ENCODE data around the gene CA5A.
"Not testable (repeated sequence)": the region's sequence is repeated elsewhere in the genome, so short reads cannot be mapped to it uniquely, and the experiment has no call there.

Gene CA5A

DNA sequence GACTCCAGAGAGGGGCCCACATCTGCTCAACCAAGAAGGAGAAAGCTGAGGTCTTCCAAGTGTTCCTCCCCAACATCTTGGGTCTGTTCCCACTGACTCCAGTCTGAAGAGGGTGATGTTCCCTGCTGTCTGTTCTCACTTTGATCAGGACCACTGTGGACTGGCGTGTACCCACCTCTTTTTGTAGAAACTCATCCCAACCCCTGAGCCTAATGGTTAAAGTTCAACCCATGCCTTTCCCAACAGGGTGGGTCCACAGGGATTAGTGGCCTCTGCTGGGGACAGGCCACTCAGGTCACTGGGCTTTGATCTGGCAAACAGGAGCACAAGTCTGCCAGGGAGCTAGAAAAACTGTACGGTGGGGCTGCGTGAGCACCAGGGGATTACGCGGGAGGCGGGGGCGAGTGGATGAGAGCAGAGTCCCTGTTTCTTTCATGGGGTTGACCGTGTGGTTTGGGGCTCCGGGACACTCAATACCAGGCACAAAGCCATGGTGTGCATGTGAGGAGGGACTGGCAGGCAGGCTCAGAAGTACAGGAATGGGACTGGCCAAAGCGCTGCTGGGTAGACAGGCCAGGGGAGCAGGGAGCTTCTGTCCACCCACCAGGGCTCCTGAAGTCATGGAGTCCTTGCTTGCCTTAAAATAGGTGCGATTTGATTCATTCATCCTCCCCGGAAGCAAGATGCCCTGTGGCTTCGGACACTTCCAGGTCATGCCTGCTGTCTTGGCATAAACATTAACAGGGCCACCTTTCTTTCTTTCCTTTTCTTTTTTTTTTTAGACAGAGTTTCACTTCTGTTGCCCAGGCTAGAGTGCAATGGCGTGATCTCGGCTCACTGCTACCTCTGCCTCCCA, at the start of gene CA5A:
Gene CA5A, minus strand, starts transcription at position 155 of the 856 bp plus-strand sequence. Its CDS starts 79 bp downstream, at position 76.
- POLR2A ChIA-PET (ENCODE audit: low non-redundant PET): no interaction called here
- CTCF ChIA-PET: no interaction called here

DNA sequence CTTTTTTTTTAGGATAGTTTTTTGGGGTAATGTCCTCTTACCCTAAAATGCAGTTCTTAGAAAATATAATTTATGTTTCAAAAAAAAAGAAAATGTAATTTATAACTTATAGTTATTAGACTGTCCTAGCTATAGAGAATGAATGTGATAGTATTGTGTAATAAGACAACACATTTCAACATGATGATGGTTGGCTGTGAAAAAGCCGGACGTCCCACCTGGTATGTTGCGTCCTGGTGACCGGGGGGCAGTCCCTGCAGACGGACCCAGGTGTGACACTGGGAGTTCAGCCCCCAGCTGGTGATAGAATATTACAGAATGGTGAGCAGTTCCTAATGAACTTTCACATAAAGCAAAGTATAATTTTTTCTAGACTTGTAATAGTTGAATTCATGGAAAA, 49.2 kb upstream of the CA5A start:
- CTCF ChIA-PET: interaction anchor here (0.6 kb wide), 1 partner anchor 72 kb away, joined by 3 read pairs; no protein-coding TSS in a partner anchor
- DNase-seq (ENCODE audit: low spot score); POLR2A ChIA-PET (ENCODE audit: low non-redundant PET); H3K27ac ChIP-seq: not testable (repeated sequence)

More for the DNA sequence above, at the start of gene CA5A:
- no peak within 1 kb of the TSS for H3K27ac ChIP-seq
- TF ChIP-seq, protein P1, sequence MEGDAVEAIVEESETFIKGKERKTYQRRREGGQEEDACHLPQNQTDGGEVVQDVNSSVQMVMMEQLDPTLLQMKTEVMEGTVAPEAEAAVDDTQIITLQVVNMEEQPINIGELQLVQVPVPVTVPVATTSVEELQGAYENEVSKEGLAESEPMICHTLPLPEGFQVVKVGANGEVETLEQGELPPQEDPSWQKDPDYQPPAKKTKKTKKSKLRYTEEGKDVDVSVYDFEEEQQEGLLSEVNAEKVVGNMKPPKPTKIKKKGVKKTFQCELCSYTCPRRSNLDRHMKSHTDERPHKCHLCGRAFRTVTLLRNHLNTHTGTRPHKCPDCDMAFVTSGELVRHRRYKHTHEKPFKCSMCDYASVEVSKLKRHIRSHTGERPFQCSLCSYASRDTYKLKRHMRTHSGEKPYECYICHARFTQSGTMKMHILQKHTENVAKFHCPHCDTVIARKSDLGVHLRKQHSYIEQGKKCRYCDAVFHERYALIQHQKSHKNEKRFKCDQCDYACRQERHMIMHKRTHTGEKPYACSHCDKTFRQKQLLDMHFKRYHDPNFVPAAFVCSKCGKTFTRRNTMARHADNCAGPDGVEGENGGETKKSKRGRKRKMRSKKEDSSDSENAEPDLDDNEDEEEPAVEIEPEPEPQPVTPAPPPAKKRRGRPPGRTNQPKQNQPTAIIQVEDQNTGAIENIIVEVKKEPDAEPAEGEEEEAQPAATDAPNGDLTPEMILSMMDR (conservative IDR thresholded peaks at IDR 0.05; ENCODE audit: low read depth): no peak
- DNase-seq (ENCODE audit: low spot score): no peak

DNA sequence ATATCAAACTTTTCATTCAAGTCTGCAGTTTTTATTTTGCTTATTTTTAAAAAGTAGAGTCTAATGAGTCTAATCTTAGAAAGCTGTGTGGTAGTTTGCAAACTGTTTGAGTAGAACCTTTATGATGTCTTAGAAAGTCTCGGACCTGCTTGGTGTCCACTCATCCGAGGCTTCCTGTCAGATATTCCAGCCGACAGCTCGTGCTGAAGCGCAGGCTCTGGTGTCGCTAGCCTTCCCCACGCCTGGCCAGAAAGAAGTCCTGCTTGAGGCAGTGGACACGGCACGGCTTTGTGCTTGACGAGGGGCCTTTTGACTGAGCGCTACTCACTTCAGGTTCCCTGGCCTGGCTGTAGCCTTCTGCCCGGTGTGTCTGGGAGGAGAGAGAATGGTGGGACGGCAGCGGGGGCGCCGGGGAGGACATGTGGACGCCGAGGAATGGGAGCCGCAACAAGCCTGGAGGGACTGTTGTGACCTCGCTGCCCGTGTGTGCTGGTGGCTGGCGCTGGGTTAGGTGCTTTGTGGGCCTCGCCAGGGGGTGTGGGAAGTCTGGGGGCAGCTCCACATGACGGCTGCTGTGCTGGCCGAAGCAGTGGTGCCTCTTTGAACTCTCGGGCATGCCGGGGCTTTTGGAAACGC, 48.4 kb upstream of the CA5A start:
- CTCF ChIA-PET: interaction anchor here (0.6 kb wide), 1 partner anchor 73 kb away, joined by 3 read pairs; no protein-coding TSS in a partner anchor

DNA sequence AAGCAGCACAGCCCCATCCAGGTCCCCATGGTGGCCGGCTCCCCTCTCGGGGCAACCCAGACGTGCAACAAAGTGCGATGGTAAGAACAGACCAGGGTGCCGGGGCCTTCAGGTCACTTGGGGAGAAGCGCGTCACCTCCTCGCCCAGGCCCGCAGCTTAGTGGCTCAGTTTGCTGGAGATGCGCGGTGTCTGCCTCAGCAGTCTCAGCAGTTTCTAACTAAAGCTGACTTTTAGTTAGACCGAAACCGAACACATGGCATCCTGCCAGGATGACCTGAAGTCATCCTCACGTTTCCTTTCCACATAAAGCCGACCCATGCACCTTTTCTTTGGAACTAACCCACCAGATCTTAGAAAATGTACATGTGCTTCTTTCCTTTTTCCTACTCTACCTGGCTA, 47.9 kb upstream of the CA5A start:
- POLR2A ChIA-PET (ENCODE audit: low non-redundant PET); DNase-seq (ENCODE audit: low spot score); H3K27ac ChIP-seq: not testable (repeated sequence)
- CTCF ChIA-PET: interaction anchor here (0.6 to 1.1 kb wide), 3 partner anchors 451 to 470 kb away, joined by 3 to 8 read pairs (median 4); no protein-coding TSS in a partner anchor

More for the DNA sequence above, 48.4 kb upstream of the CA5A start:
- DNase-seq (ENCODE audit: low spot score): no peak
- no peak overlapping the region for H3K27ac ChIP-seq
- POLR2A ChIA-PET (ENCODE audit: low non-redundant PET): no interaction called here
- TF ChIP-seq, protein P1 (conservative IDR thresholded peaks at IDR 0.05; ENCODE audit: low read depth): no peak

DNA sequence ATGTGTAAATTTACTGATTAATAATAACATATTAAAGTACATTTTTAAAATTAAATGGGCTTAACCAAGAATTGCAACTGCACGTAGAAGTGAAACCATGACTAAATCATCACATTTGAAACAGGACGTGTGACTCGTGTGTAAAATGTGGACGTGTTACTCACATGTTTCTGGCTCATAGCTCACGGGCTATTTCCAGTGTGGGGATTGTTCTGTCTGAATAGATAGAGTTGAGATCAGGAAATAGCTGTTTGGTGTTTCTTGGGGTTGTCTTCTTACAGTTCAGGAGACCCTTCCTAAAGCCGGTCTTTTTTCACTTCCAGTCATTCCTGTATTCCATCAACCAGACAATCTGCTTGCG, 47.4 kb upstream of the CA5A start:
- H3K27ac ChIP-seq; DNase-seq (ENCODE audit: low spot score); POLR2A ChIA-PET (ENCODE audit: low non-redundant PET): not testable (repeated sequence)
- CTCF ChIA-PET: interaction anchor here (0.6 to 1.1 kb wide), 4 partner anchors 10 to 471 kb away, joined by 3 to 8 read pairs (median 5); no protein-coding TSS in a partner anchor

DNA sequence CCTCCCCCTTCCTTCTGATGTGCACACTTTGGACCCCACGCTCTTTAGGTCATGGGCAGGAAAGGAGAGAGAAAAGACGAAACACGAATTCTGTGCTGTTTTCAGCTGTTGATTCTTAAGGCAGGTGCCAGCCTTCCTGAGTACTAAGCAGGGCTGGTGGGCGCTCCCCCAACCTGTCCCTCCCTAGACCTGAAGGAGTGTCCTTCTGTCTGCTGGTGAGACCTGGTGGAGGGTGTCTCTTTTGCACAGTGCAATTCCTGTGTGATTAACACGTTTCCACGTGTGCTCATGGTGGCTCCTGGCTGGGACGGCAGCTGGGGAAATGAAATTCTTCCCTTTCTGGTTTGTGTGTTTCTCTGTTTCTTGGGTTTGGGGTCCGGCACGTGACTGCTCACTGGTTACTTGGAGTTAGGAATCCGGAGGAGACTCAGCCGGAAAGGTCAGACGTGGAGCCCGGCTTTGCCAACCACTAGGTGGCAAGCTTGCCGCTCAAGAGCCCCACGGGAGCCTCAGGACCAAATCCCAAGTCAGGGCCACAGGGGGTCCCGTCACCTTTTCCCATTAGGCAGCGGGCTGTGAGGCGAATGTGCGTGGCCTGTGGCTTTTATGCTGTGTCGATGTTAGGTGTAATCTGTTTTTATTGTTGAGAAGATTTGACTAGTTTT, 46.9 kb upstream of the CA5A start:
- H3K27ac ChIP-seq; POLR2A ChIA-PET (ENCODE audit: low non-redundant PET); DNase-seq (ENCODE audit: low spot score): not testable (repeated sequence)
- CTCF ChIA-PET: interaction anchor here (0.6 to 1.1 kb wide), 3 partner anchors 9 to 454 kb away, joined by 3 to 8 read pairs (median 6); no protein-coding TSS in a partner anchor

DNA sequence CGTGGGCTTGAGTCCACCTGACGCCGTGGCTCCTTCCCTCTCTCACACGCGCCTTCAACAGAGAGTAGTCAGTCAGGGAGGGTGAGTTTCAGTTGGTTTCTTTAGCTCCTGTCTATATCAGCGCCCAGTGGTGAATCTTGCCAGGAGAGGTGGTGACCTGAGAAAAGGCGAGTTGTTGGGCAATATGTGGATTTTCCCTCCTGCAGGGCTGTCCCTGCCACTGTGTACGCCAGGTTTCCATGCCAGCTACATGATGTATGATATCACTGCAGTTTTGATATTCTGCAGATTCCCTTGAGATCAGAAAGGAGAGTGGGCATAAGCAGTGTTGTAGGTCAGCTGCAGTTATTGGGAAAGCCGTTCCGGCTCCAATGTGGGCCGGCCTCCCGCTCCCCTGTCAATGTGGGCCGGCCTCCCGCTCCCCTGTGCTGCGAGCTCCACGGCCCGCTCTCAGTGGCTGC, 46.3 kb upstream of the CA5A start:
- H3K27ac ChIP-seq: no peak overlapping the region
- POLR2A ChIA-PET (ENCODE audit: low non-redundant PET): no interaction called here
- TF ChIP-seq, protein P1 (conservative IDR thresholded peaks at IDR 0.05; ENCODE audit: low read depth): no peak
- CTCF ChIA-PET: no interaction called here
- DNase-seq (ENCODE audit: low spot score): no peak

DNA sequence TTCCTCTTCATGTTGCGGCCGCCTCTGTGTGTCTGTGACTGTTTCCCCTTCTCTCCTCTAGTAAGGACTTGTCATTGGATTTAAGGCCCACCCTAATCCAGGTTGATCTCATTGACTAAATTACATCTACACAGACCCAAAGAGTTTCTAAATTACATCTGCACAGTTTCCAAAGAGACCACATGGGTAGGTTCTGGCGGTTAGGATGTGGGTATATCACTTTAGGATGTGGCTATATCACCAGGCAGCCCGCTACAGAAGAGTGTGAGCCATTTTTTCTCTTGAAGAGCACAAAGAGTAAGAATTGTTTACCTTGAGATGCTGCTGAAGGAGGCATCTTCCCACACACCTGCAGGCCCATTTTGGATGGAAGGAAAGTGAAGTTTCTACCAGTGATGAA, 45.0 kb upstream of the CA5A start:
- H3K27ac ChIP-seq; POLR2A ChIA-PET (ENCODE audit: low non-redundant PET); DNase-seq (ENCODE audit: low spot score): not testable (repeated sequence)
- CTCF ChIA-PET: interaction anchor here (0.6 kb wide), 1 partner anchor 456 kb away, joined by 3 read pairs; no protein-coding TSS in a partner anchor

DNA sequence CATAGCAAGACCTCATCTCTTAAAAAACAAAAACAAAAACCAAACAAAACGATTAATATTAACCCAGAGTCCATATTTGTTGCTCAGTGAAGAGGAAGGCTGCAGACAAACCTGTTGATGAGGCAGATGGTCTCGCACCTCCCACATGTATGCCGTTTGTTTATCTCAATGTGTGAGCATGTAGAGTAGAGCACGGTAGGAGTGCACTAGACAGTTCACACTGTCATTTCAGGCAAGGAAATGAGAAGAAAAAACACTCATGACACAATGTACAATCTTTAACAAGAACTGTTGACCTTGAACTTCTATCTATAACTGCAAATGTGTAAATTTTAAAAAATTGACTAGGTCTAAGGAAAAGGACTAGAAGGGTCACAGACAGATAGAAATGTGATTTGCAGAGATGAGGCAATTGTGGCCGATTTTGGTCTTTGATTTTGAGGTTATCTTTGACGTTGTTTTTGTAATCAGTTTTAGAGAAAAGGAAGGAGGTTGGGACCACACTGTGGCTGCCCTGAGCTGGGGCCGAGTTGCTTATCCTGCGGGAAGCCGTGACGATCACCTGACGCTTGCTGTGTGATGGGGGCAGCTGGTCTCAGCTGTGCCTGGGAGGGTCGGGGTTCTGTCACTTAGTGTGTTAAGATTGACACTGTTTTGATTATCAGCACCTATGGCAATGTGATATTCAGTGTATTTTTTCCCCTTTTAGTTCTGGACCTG, 43.7 kb upstream of the CA5A start:
- POLR2A ChIA-PET (ENCODE audit: low non-redundant PET); H3K27ac ChIP-seq; CTCF ChIA-PET; DNase-seq (ENCODE audit: low spot score): not testable (repeated sequence)

Data from RWPE1 (cell line).